Measurements from ENCODE around the gene IBTK. TPM values are rescaled to one million over a fixed set of nuclear protein-coding genes. Genes with fewer than 3 reads are reported as not detected.
"Not testable (repeated sequence)": the region's sequence is repeated elsewhere in the genome, so short reads cannot be mapped to it uniquely, and the experiment has no call there.

IBTK gene, protein sequence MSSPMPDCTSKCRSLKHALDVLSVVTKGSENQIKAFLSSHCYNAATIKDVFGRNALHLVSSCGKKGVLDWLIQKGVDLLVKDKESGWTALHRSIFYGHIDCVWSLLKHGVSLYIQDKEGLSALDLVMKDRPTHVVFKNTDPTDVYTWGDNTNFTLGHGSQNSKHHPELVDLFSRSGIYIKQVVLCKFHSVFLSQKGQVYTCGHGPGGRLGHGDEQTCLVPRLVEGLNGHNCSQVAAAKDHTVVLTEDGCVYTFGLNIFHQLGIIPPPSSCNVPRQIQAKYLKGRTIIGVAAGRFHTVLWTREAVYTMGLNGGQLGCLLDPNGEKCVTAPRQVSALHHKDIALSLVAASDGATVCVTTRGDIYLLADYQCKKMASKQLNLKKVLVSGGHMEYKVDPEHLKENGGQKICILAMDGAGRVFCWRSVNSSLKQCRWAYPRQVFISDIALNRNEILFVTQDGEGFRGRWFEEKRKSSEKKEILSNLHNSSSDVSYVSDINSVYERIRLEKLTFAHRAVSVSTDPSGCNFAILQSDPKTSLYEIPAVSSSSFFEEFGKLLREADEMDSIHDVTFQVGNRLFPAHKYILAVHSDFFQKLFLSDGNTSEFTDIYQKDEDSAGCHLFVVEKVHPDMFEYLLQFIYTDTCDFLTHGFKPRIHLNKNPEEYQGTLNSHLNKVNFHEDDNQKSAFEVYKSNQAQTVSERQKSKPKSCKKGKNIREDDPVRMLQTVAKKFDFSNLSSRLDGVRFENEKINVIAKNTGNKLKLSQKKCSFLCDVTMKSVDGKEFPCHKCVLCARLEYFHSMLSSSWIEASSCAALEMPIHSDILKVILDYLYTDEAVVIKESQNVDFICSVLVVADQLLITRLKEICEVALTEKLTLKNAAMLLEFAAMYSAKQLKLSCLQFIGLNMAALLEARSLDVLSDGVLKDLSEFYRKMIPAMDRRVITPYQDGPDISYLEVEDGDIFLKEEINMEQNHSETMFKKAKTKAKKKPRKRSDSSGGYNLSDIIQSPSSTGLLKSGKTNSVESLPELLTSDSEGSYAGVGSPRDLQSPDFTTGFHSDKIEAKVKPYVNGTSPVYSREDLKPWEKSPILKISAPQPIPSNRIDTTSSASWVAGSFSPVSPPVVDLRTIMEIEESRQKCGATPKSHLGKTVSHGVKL (N-terminal part only)
- total RNA-seq (2012; rRNA removed) = 53.1 and 63.4 TPM in 2 replicates

DNA sequence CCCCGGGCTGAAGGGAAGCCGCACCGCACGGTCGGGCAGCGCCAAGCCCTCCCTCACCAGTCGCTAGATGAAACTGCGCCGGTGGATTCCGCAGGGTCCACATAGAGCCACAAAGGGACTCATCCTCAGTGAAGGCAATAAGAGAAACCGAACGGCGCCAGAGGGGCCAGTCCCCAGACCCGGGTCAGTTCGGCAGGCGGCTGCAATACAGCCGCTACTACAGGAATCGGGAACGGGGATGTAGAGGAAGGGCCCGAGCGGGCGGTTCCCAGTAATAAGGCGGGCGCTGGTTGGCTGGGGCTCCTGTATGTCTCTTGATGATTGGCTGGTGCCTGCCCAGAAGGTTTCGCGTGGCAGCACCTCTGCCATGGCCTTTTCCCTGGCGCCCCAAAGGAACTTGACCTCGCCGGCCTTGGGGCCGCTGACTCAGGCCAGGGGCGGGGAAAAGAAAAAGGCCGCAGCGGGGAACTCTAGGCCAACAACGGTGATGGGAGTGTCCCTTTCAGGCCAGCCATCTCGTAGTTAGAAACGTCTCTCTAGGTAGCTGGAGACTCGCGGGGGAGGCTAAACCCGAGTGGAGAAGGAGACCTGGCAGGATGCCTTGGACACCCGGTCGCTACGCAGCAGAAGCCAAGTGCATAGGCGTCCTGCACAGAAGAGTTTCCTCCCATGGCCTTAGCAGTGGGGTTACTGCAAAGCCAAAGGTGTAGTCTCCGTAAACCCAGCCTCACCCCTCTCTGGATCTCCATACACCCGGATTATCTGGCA lies at the start of gene IBTK:
Gene IBTK (minus strand): TSS at position 240 of the 768 bp plus-strand sequence. CDS start 7,258 bp downstream, outside the sequence.
- Histone ChIP-seq H3K27me3 (ENCODE audit: control insufficient read depth, insufficient read depth, low read length) (no peaks in the 10 kb centered on the region), H3K9me3 (replicated peaks; ENCODE audit: low read length) (no peaks in the 10 kb centered on the region), H3K36me3 (ENCODE audit: insufficient read depth, low read length) (no peaks in the 10 kb centered on the region), H3K4me2 (ENCODE audit: low read length) (peak within 1 kb of the TSS; percentile 85), H3K9ac (ENCODE audit: low read depth, low read length) (peak within 1 kb of the TSS; percentile 97), H3K4me1 (ENCODE audit: control insufficient read depth, insufficient read depth, low read length) (peaks cover 17% of the 10 kb centered on the region), H3K4me3 (ENCODE audit: low read length) (peak within 1 kb of the TSS; percentile 83)

DNA sequence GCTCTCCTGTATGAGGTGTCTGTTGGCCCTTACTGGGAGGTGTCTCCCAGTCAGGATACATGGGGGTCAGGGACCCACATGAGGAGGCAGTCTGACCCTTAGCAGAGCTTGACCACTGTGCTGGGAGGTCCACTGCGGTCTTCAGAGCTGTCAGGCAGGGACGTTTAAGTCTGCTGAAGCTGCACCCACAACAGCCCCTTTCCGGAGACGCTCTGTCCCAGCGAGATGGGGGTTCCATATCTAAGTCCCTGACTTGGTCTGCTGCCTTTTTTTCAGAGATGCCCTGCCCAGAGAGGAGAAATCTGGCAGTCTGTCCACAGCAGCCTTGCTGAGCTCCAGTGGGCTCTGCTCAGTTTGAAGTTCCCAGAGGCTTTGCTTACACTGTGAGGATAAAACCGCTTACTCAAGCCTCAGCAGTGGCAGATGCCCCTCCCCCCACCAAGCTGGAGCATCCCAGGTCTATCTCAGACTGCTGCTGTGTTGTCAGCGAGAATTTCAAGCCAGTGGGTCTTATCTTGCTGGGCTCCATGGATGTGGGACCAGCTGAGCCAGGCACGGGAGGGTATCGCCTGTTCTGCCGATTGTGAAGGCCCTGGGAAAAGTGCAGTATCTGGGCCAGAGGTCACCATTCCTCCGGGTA lies 36.3 kb upstream of the IBTK start:
- no peaks in the 10 kb centered on the region for H3K4me1 ChIP-seq (ENCODE audit: control insufficient read depth, insufficient read depth, low read length)
- no peak overlapping the region for H3K4me2 ChIP-seq (ENCODE audit: low read length)
- H3K9me3 ChIP-seq (replicated peaks; ENCODE audit: low read length) = no peaks in the 10 kb centered on the region
- H3K9ac ChIP-seq (ENCODE audit: low read depth, low read length) = no peak overlapping the region
- H3K36me3 ChIP-seq (ENCODE audit: insufficient read depth, low read length) = no peaks in the 10 kb centered on the region
- H3K27me3 ChIP-seq (ENCODE audit: control insufficient read depth, insufficient read depth, low read length) = peaks cover 15% of the 10 kb centered on the region
- H3K4me3 ChIP-seq (ENCODE audit: low read length) = no peak overlapping the region

DNA sequence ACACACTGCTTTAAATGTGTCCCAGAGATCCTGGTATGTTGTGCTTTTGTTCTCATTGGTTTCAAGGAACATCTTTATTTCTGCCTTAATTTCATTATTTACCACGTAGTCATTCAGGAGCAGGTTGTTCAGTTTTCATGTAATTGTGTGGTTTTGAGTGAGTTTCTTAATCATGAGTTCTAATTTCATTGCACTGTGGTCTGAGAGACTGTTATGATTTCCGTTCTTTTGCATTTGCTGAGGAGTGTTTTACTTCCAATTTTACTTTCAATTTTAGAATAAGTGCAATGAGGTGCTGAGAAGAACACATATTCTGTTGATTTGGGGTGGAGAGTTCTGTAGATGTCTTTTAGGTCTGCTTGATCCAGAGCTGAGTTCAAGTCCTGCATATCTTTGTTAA lies 34.0 kb upstream of the IBTK start:
- not testable (repeated sequence) for H3K9ac ChIP-seq (ENCODE audit: low read depth, low read length); H3K9me3 ChIP-seq (replicated peaks; ENCODE audit: low read length); H3K4me2 ChIP-seq (ENCODE audit: low read length); H3K4me3 ChIP-seq (ENCODE audit: low read length); H3K4me1 ChIP-seq (ENCODE audit: control insufficient read depth, insufficient read depth, low read length); H3K36me3 ChIP-seq (ENCODE audit: insufficient read depth, low read length)
- peaks cover 15% of the 10 kb centered on the region for H3K27me3 ChIP-seq (ENCODE audit: control insufficient read depth, insufficient read depth, low read length)

DNA sequence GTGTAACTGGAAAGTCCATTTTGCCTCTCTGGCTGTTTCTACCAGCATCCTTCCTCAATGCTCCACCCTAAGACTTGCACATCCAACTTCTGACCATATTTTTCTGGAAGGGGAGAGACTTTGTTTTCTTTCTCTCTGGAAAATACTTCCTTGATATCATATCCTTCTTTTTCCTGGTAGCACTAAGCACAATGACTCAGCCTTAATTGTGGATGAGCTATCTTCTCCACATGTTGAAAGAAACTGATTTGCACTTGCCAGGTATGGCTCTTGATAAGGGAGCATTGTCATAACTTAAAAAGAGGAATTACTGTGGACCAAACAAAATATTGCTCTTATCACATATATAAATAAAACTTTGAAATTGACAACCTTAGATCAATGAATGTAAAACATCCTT lies 30.1 kb upstream of the IBTK start:
- Histone ChIP-seq H3K4me3 (ENCODE audit: low read length) (no peak overlapping the region), H3K36me3 (ENCODE audit: insufficient read depth, low read length) (no peaks in the 10 kb centered on the region), H3K27me3 (ENCODE audit: control insufficient read depth, insufficient read depth, low read length) (no peaks in the 10 kb centered on the region), H3K9ac (ENCODE audit: low read depth, low read length) (no peak overlapping the region), H3K4me2 (ENCODE audit: low read length) (no peak overlapping the region), H3K4me1 (ENCODE audit: control insufficient read depth, insufficient read depth, low read length) (no peaks in the 10 kb centered on the region), H3K9me3 (replicated peaks; ENCODE audit: low read length) (no peaks in the 10 kb centered on the region)

DNA sequence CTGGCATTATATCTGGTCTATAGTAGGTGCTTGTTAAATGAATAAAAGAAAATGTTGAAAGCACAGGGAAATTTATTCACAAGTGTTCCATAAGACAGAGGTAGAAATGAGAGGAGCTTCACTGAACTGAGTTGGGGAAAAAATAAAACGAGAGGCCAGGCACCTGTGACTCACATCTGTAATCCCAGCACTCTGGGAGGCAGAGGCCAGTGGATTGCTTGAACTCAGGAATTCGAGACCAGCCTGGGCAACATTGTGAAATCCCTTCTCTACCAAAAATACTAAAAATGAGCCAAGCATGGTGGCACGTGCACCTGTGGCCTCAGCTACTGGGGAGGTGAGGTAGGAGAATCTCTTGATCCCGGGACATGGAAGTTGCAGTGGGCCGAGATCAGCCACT lies 28.1 kb upstream of the IBTK start:
- H3K36me3 ChIP-seq (ENCODE audit: insufficient read depth, low read length) = no peaks in the 10 kb centered on the region
- H3K9me3 ChIP-seq (replicated peaks; ENCODE audit: low read length) = no peaks in the 10 kb centered on the region
- H3K4me3 ChIP-seq (ENCODE audit: low read length) = no peak overlapping the region
- no peaks in the 10 kb centered on the region for H3K4me1 ChIP-seq (ENCODE audit: control insufficient read depth, insufficient read depth, low read length)
- H3K4me2 ChIP-seq (ENCODE audit: low read length) = no peak overlapping the region
- H3K27me3 ChIP-seq (ENCODE audit: control insufficient read depth, insufficient read depth, low read length) = peaks cover 2% of the 10 kb centered on the region
- no peak overlapping the region for H3K9ac ChIP-seq (ENCODE audit: low read depth, low read length)

DNA sequence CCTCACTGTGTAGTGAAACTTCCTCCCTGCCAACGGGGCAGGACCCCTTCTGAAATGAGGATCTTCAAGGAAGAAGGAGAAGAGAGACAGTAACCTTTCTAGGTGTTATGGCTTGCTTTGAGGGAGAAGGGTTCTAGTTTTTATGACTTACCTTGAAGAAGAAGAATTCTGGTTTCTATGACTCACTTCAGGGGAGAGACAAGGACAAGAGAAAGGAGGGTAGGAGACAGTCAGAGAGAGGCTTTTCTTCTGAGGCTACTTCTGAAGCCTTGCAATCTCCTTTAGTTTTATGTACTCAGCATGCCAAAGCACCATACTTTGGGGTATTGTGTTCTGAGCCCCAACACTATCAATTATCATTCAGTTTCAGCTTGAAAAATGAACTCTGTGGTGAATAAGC lies 25.8 kb upstream of the IBTK start:
- H3K9me3 ChIP-seq (replicated peaks; ENCODE audit: low read length) = no peaks in the 10 kb centered on the region
- H3K4me3 ChIP-seq (ENCODE audit: low read length) = no peak overlapping the region
- no peaks in the 10 kb centered on the region for H3K4me1 ChIP-seq (ENCODE audit: control insufficient read depth, insufficient read depth, low read length)
- no peak overlapping the region for H3K4me2 ChIP-seq (ENCODE audit: low read length)
- H3K36me3 ChIP-seq (ENCODE audit: insufficient read depth, low read length) = no peaks in the 10 kb centered on the region
- no peak overlapping the region for H3K9ac ChIP-seq (ENCODE audit: low read depth, low read length)
- H3K27me3 ChIP-seq (ENCODE audit: control insufficient read depth, insufficient read depth, low read length) = peaks cover 2% of the 10 kb centered on the region

DNA sequence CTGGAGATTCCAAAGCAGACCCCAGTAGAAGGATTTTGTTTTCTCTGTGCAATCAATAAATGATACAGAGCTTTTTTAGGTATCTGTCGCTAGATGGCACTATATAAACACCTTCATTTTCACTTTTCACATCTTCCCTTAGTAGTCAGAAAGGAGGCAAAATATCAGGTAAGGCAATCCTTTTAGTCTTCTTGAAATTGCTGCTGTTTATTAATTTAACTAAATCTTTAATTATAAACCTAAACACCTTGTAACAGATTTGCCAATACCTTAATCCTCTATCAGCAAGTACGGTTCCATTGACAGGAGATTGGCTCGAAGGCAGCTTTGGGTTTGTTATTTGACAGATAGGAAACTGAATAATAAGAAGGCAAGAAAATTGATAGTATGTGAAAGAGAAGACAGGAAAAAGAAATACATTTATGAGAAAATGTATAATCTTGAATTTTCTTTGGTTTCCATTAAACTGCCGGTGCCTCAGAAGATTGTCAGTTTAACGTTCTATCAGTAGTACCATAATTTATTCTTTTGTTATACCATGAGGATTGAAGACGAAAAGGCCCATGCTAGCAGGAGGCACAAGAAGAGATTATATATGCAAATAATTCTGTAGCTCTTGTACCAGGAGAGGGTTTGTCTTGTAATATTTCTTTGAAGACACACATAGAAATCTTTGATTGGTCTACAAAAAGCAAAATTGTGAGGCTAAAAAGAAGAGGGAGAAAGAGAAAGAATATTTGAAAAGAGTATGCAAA lies 23.5 kb upstream of the IBTK start:
- no peak overlapping the region for H3K4me3 ChIP-seq (ENCODE audit: low read length)

DNA sequence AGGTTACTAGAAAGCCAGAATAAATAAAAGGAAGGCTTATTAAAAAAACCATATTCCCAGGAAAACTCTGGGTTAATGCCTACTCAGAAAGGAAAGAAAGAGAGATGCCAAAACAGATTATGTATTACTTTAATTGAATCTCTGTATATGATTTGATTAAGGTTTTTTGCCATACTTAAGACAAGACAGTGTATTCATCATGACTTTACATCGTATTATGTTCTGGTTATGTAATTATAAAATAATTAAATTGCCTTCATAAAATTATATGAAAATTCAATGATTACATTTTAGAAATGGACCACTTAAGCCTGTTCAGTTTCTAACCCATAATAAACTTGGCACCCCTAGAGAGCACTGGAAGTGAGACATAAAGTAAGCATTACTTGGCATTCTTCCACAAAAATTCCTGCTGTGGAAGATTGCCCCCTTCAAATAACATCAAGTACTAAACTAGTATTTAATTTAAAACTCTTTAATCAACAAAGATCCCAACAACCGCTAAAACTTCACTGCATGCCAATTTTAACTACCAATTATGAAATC lies 20.8 kb upstream of the IBTK start:
- H3K36me3 ChIP-seq (ENCODE audit: insufficient read depth, low read length) = no peaks in the 10 kb centered on the region
- H3K27me3 ChIP-seq (ENCODE audit: control insufficient read depth, insufficient read depth, low read length) = peaks cover 2% of the 10 kb centered on the region
- no peaks in the 10 kb centered on the region for H3K9me3 ChIP-seq (replicated peaks; ENCODE audit: low read length)
- H3K4me2 ChIP-seq (ENCODE audit: low read length) = no peak overlapping the region
- H3K9ac ChIP-seq (ENCODE audit: low read depth, low read length) = no peak overlapping the region
- no peaks in the 10 kb centered on the region for H3K4me1 ChIP-seq (ENCODE audit: control insufficient read depth, insufficient read depth, low read length)
- H3K4me3 ChIP-seq (ENCODE audit: low read length) = no peak overlapping the region

More for the DNA sequence above, 23.5 kb upstream of the IBTK start:
- H3K9ac ChIP-seq (ENCODE audit: low read depth, low read length) = no peak overlapping the region
- H3K27me3 ChIP-seq (ENCODE audit: control insufficient read depth, insufficient read depth, low read length) = peaks cover 2% of the 10 kb centered on the region
- no peaks in the 10 kb centered on the region for H3K9me3 ChIP-seq (replicated peaks; ENCODE audit: low read length)
- H3K36me3 ChIP-seq (ENCODE audit: insufficient read depth, low read length) = no peaks in the 10 kb centered on the region
- H3K4me1 ChIP-seq (ENCODE audit: control insufficient read depth, insufficient read depth, low read length) = no peaks in the 10 kb centered on the region
- H3K4me2 ChIP-seq (ENCODE audit: low read length) = no peak overlapping the region

DNA sequence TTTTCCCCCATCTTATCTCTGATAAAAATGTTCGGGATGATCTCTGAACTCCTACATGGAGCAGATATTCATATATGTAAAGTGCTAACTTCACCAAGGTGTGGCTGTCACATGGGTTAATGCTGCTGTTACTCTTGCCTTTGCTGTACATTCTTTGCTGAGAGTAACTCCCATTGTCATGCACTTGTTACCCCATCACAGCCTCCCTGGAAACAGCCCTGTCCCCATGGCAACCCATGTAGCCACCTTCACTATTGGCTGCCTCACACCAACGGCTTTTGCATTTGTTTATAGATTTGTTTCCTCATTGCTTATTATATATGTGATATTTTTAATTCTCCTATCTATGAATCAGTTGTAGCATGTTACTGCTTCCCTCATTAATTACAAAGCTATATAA lies 17.3 kb upstream of the IBTK start:
- Histone ChIP-seq H3K9me3 (replicated peaks; ENCODE audit: low read length) (no peaks in the 10 kb centered on the region), H3K9ac (ENCODE audit: low read depth, low read length) (no peak overlapping the region), H3K27me3 (ENCODE audit: control insufficient read depth, insufficient read depth, low read length) (no peaks in the 10 kb centered on the region), H3K4me3 (ENCODE audit: low read length) (no peak overlapping the region), H3K4me2 (ENCODE audit: low read length) (no peak overlapping the region), H3K36me3 (ENCODE audit: insufficient read depth, low read length) (no peaks in the 10 kb centered on the region), H3K4me1 (ENCODE audit: control insufficient read depth, insufficient read depth, low read length) (peaks cover 12% of the 10 kb centered on the region)

DNA sequence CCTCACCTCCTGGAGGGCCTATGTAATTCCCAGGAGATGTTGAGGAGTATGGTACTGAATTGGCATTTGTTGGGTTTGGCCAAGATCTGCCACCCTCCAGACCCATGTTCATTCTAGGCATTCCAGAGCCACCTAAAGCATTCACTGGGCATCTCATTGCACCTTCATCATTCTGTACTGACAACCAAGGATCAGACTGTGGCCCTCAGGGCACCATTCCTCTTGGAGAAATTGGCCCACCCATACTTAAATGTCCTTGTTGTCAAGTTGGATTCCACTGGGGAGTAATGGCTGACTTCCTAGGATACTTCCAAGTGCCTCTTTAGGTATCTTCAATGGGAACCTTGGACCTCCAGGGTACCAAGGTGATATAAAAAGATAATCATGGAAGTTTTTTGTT lies 16.8 kb upstream of the IBTK start:
- Histone ChIP-seq H3K9me3 (replicated peaks; ENCODE audit: low read length) (no peaks in the 10 kb centered on the region), H3K4me1 (ENCODE audit: control insufficient read depth, insufficient read depth, low read length) (peaks cover 12% of the 10 kb centered on the region), H3K4me3 (ENCODE audit: low read length) (no peak overlapping the region), H3K4me2 (ENCODE audit: low read length) (no peak overlapping the region), H3K36me3 (ENCODE audit: insufficient read depth, low read length) (no peaks in the 10 kb centered on the region), H3K27me3 (ENCODE audit: control insufficient read depth, insufficient read depth, low read length) (no peaks in the 10 kb centered on the region), H3K9ac (ENCODE audit: low read depth, low read length) (no peak overlapping the region)
